Neural progenitor cell (in vitro differentiated cells): Measurements from ENCODE around the gene EDEM3.

Source experiments
- CTCF ChIP-seq: fragments of 200-600 bp; sonication (generic); IDR thresholded peaks from 2 replicates; pipeline ENCODE4 v1.5.1; 2017; ENCODE audit warnings: antibody characterized with exemption, mild to moderate bottlenecking
- EZH2 ChIP-seq: fragments of 200-600 bp; sonication (generic); IDR thresholded peaks from 2 replicates; pipeline ENCODE4 v1.6.1; 2017; ENCODE audit warnings: antibody characterized with exemption, mild to moderate bottlenecking, moderate library complexity
- EZH2phosphoT487 ChIP-seq: fragments of 200-600 bp; sonication (generic); IDR thresholded peaks from 2 replicates; pipeline ENCODE4 v1.6.1; 2017; ENCODE audit warnings: antibody characterized with exemption

GRCh38 chr1:184759112-184759511, 4.5 kb upstream of the EDEM3 start:
- no peak for TF ChIP-seq CTCF
- no peak for TF ChIP-seq EZH2
- TF ChIP-seq EZH2phosphoT487 = no peak
